Posterior vena cava (tissue), 2 donors: ENCODE data around the gene ARHGAP28. TPM values are rescaled to one million over a fixed set of nuclear protein-coding genes. Genes with fewer than 3 reads are reported as not detected.
"Not testable (repeated sequence)": the region's sequence is repeated elsewhere in the genome, so short reads cannot be mapped to it uniquely, and the experiment has no call there.

Experiments used
- DNase-seq: peaks from one replicate; pipeline ENCODE4 v3.0.0-alpha.2; 2020; ENCODE audit warnings: low spot score
- intact Hi-C, 2 donors: fragments of 100-400 bp; cut with DNase I; formaldehyde crosslinking; loops; one replicate each; pipeline versions ENCODE4 v1.14.1 to v1.14.2; 2022 to 2023
- total RNA-seq, 2 donors: library from RNA; stranded (reverse); fragmentation: NEBNext Ultra II Directional; extraction: Animal tissue kit (Norgen Biotek cat#: 25700); gene quantifications; one replicate each; pipeline ENCODE4 v1.2.1, GENCODE V29; 2021
- donor health status: DM: yes; HTN: yes; CAD: no.
- donor health status: DM: yes; HTN: yes; CAD: no.

ARHGAP28 gene
- total RNA-seq, 2 donors from 2014 or later, result 15.6 to 26.2 TPM

DNA sequence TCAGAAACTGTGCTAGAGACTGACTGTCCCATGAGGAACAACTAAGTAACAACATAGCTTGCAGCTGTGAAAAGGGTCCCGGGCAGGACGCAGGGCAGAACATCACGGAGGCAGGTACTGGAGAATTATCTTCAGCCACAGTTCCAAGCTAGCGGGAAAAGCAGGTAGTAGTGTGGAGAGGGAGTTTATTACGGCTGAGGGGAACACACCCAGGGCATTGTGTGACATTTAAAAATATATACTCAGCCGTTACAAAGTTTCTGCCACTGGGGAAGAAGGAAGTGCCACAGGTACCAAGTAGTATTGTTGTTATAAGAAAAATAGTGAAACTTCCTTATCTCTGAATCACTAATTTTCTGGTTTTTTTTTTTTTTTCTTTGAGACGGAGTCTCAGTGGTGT, 208.5 kb downstream of the ARHGAP28 start:
- no peak for DNase-seq
- intact Hi-C loops, result no loop called here

DNA sequence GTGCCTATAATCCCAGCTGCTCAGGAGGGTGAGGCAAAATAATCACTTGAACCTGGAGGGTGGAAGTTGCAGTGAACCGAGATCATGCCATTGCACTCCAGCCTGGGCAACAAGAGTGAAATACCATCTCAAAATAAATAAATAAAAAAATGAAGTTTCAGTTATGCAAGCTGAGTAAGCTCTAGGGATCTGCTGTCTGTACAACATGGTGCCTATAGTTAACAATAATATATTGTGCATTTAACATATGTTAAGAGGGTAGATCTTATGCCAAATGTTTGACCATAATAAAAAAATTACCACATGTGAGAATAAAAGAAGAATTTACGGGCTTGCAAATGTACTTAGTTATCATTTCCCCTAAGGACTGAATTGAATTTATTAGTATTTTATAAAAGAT, 208.9 kb downstream of the ARHGAP28 start:
- DNase-seq, intact Hi-C loops: not testable (repeated sequence)

- intact Hi-C loops, result no loop called here
- no peak for DNase-seq
These were observed 210.5 kb downstream of the ARHGAP28 start for GRCh38 chr18:6939972-6940371.

DNA sequence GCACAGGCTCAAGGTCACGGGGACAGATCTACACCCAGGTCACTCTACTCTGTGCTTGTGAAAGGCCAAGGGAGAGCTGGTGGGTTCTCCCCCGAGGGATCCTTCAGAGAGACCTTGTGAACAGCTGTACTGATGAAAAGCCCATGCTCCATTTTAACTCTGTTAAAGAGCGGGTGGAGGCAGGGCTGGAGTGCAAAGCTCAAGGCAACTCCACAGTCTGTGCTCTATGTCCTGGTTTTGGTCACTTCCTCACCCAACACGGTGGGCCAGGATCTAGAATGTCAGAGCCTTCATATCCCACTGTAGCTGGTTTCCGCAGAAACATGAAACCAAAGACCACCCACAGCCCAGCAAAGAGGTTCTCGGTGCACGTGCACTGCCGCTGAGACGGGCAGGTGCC, 210.9 kb downstream of the ARHGAP28 start:
- DNase-seq, result no peak
- intact Hi-C loops, result no loop called here

DNA sequence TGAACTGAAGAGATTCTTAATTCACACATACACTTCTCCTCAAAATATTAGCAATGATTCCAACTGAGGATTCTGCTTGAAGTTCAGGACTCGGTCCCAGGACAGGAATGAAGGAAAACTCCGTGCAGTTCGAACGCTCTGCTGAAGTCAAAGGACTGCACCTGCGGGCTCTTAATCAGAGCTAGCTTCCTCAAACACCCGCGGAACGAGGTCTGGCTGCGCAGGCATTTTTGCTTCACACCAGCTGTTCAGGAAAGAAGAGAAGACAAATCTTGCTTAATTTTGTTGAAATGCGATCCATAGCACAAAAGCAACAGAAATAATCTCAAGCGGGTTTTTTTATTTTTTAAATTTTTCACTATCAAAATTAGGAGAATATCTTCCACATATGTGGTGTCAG, 212.5 kb downstream of the ARHGAP28 start:
- DNase-seq, result no peak
- intact Hi-C loops, result no loop called here

GRCh38 chr18:6942742-6943141, 213.2 kb downstream of the ARHGAP28 start:
- DNase-seq, result no peak

DNA sequence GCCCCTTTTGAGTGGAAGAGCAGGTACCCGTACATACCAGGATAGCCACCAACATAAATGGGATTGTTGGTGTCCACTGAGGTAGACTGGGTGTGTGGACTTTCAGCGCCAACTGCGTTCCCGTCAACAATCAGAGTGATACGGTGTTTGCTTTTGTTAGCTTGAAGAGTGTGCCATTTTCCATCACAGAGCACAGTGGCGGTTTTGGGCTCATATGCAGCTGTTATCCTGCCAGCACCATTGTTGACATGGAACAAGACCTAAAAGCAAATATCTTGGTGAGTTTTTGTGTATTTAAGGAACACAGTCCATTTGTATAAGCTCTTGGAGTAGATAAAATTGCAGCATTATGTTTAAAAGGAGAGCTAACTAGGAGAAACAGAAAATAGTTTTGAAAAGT, 213.6 kb downstream of the ARHGAP28 start:
- DNase-seq, result no peak
- intact Hi-C loops, result no loop called here

More at GRCh38 chr18:6942742-6943141, 213.2 kb downstream of the ARHGAP28 start:
- intact Hi-C loops, result no loop called here

GRCh38 chr18:6947338-6948030, 218.0 kb downstream of the ARHGAP28 start:
- no peak for DNase-seq
- intact Hi-C loops, result loop anchor here in 1 of 2 donors (5.0 kb wide), 1 partner anchor 580 kb away; no protein-coding TSS in a partner anchor

DNA sequence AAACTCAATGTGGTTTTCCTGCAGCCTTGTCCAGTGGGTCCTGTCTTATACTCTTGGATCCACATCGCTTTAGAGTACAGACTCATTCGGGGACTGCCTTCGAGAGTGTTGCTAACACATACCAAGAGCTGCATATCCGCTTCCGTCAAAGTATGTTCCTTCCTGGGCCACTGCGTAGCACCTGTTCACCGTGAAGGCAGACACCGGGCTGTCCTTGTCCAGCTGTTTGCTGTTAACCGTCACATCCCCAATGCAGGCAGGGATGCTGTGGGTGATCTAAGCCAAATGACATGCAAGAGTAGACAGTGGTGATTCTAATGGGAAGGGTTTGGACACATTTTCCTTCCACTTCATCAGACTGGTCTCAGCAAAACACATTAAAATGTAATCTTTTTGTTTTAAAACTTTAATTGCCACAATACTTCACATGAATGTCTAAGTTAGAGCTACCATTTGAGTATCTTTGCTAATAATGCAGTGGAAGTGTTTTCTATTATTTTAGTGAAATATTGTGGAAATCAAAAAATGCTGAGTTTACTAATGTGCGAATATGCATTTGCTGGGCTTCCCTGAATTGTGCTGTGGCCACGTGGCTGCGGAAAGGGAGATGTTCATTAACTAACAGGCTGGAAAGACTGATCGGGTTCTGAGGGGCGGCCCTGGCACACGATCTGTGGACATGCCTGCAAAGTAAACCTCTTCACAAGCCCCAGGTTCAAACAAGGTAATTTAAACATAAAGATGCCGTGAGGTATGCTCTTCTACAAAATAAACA, 219.0 kb downstream of the ARHGAP28 start:
- DNase-seq, result no peak
- intact Hi-C loops, result loop anchor here in 1 of 2 donors (5.0 kb wide), 1 partner anchor 579 kb away; no protein-coding TSS in a partner anchor

- intact Hi-C loops, result loop anchor here in 1 of 2 donors (5.0 kb wide), 1 partner anchor 577 kb away; no protein-coding TSS in a partner anchor
- DNase-seq, result no peak
These were observed 220.5 kb downstream of the ARHGAP28 start for GRCh38 chr18:6949800-6950586.

GRCh38 chr18:6950641-6951040, 221.1 kb downstream of the ARHGAP28 start:
- intact Hi-C loops, result loop anchor here in 1 of 2 donors (1.0 kb wide), 1 partner anchor 15 kb away; no protein-coding TSS in a partner anchor

GRCh38 chr18:6951336-6952090, 222.0 kb downstream of the ARHGAP28 start:
- DNase-seq, result no peak
- intact Hi-C loops, result loop anchor here in 1 of 2 donors (1.0 kb wide), 1 partner anchor 14 kb away; no protein-coding TSS in a partner anchor

More at GRCh38 chr18:6950641-6951040, 221.1 kb downstream of the ARHGAP28 start:
- no peak for DNase-seq

- DNase-seq, result no peak
- intact Hi-C loops, result no loop called here
These were observed 225.0 kb downstream of the ARHGAP28 start for GRCh38 chr18:6954501-6954900.

- intact Hi-C loops, result no loop called here
- no peak for DNase-seq
These were observed 225.8 kb downstream of the ARHGAP28 start for GRCh38 chr18:6955304-6955703.

- DNase-seq, result no peak
- intact Hi-C loops, result no loop called here
These were observed 227.0 kb downstream of the ARHGAP28 start for GRCh38 chr18:6956495-6956894.

DNA sequence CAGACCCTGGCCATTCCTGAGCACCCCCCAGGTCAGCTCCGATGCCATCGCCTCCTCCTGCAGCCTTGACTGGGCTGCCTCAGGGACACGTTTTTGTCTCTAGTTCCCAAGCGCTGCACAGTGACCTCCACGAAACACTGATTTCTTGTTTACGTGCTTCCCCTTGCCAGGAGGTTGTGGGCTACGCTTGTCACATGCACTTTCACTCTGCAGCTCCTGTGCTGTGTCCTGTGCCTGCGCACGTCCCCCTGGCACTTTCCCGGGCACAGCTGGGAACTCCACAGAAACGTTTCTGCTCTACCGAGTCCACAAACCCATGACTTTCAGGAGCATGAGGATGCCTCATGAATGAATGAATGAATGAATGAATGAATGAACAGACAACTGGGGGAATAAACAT, 227.5 kb downstream of the ARHGAP28 start:
- DNase-seq, result no peak
- intact Hi-C loops, result no loop called here

DNA sequence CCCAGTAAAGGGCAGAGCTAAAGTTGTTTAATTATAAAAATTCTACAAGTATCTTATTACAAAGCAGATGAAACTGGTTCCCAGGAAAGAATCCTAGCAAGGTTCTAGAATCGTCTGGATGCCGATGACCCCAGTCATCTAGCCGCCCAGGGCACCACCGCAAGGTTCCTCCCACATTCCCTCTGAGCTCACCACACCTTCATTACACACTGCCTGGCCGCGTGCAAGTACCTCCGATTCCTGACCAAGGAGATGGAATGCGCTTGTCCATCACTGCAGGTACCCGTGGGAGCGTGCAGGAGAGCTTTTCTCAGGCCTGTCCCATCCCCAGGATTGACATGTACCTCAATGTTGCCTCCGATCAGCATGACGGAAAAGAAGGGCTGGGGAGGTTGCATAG, 229.6 kb downstream of the ARHGAP28 start:
- intact Hi-C loops, result no loop called here
- DNase-seq, result no peak

- intact Hi-C loops, result no loop called here
- no peak for DNase-seq
These were observed 230.6 kb downstream of the ARHGAP28 start for GRCh38 chr18:6960124-6960523.

- intact Hi-C loops, result no loop called here
These were observed 231.1 kb downstream of the ARHGAP28 start for GRCh38 chr18:6960656-6961055.

More at GRCh38 chr18:6960656-6961055, 231.1 kb downstream of the ARHGAP28 start:
- DNase-seq, result no peak
